GM12801 (cell line): ENCODE data around the gene C19orf85.

Experiments
- CTCF ChIP-seq: IDR thresholded peaks from one replicate; pipeline ENCODE4 v1.5.1; 2011; ENCODE audit warnings: control low read depth; ENCODE audit not compliant: insufficient read length; ENCODE audit errors: extremely low read depth

The C19orf85 gene

GRCh38 chr19:55500368-55500952 is 35.9 kb upstream of the C19orf85 start:
- TF ChIP-seq CTCF: no peak

DNA sequence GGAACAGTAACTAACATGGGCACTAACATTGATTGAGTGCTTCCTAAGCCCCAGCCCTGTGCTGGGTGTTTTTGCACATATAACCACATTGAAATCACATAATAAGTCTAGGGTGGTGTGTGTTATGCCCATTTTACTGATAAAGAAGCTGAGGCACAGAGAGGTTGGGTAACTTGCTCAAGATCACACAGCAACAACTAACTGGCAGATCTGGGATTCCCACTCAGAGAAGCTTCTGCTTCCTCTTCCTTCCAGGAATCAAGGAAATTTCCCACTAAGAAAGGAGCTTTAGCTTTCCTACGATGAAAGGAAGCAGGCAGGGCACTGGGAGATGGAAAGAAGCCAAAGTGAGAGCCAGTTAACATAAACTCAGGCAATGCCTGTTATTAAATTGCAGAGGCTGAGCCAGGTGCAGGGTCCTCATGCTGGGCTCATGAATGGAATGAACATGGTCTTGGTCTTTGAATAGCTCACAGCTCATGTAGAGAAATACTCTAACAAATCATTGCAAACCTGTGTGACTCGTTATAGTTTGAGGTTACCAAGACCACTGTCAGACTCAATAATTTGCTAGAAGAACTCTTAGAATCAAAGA is 33.8 kb upstream of the C19orf85 start:
- no peak for TF ChIP-seq CTCF

- no peak for TF ChIP-seq CTCF
Measured at GRCh38 chr19:55497763-55498162, 33.2 kb upstream of the C19orf85 start.

DNA sequence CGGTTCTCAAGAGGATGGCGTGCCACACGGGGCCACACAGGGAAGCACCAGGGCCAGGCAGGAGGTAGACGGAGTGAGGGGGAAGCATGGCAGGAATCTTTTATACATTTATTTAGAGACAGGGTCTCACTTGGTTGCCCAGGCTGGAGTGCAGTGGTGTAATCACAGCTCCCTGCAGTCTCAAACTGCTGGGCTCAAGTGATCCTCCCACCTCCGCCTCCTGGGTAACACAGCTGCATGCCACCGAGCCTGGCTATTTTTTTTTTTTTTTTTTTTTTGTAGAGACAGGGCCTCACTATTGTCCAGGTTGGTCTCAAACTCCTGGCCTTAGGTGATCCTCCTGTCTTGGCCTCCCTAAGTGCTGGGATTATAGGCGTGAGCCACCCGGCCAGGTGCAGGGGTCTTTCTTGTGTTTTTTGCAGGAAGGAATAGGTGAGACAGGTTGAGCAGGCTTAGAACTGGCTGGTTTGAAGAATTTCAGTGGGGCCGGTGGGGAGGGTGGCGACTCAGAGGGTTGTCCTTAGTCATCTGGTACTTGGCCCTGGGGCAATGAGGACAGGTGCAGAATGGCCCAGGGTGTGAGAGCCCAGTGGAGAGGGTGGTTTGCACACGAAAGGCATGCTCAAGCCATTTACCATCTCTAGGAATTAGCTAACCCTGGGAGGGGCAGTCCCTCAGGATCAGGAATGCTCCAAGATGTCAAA is 31.2 kb upstream of the C19orf85 start:
- no peak for TF ChIP-seq CTCF

DNA sequence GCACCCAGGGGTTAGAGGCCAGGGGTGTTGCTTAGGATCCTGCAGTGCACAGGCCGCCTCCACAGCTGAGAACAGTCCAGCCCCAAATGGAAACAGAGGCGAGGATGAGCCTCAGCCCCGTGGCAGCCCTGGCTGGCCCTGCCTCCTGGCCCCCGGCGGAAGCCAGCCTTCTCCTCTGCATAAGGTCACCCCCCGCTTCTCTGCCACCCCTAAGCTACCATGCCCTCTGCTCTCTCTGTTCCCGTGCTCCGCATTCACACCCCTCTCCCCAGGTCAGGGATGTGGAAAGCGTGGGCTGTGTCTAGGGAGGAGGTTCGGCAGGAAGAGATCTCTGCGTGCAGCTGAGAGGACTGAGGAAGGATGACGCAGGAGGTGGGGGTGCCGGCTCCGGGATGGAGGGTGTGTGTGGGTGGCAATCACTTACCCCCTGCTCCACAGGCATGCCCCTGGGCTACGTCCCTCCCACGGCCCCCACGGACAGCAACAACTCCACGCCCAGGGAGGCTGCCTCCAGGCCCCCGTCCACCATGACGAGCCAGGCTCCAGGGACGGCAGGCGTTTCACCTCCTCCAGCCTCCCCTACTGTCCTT is 29.7 kb upstream of the C19orf85 start:
- no peak for TF ChIP-seq CTCF

DNA sequence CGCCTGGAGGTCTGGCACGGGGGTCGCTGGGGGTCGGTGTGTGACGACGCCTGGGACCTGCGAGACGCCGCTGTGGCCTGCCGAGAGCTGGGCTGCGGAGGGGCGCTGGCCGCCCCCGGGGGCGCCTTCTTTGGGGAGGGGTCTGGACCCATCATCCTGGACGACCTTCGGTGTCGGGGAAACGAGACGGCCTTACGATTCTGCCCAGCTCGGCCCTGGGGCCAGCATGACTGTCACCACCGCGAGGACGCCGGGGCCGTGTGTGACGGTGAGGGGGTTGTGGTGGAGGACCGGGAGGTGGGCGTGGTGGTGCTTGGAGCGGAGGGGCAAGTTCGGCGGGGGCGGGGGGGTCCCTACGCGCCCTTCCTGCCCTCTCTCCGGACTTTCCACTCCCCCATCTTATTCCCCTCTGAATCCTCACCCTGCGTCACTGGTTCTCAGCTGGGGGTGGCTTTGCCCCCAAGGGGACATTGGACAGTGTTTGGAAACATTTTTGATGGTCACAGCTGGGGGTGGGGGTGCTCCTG is 29.2 kb upstream of the C19orf85 start:
- TF ChIP-seq CTCF: no peak

DNA sequence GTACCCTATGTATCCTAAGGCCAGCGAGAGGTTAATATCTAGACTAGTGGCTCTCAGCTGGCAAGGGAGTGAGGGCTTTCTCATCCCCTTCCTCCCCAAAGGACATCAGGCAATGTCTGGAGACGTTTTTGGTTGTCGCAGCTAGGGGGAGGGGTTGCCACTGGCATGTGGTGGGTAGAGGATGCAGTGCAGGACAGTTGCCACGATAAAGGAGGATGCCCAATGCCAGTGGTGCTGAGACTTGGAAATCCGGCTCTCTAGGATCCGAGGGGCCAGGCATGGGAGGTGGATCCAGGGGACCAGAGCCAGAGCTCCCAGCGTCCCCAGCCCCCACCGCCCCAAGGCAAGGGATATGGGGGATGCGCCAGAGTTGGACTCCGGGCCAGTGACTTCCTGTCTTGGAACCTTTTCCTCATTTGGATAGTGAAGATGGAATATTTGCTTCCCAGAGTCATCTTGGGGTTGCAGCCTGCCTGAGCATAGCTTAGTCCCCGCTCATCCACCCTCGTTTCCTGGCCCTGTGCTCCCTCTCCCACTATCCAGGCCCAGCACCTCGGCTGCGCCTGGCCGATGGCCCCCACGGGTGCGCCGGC is 28.6 kb upstream of the C19orf85 start:
- TF ChIP-seq CTCF: no peak
